ENCODE results near the gene WDSUB1.

WDSUB1 gene

GRCh38 chr2:159285929-159286708 lies at the start of gene WDSUB1:
WDSUB1 (minus strand) TSS chr2:159286703; CDS start chr2:159283069, 3,634 bp downstream.
- no peak for TF ChIP-seq CTCF (conservative IDR thresholded peaks at IDR 0.05; ENCODE audit: low read depth, low read length)
- peak; percentile 73 for DNase-seq (ENCODE audit: low read depth)
- peak within 1 kb of the TSS; percentile 89 for H3K4me3 ChIP-seq (ENCODE audit: low read depth, low read length)

- TF ChIP-seq CTCF (conservative IDR thresholded peaks at IDR 0.05; ENCODE audit: low read depth, low read length), result no peak
- DNase-seq (ENCODE audit: low read depth), result peak; percentile 71
- no peak overlapping the region for H3K4me3 ChIP-seq (ENCODE audit: low read depth, low read length)
Measured at GRCh38 chr2:159326569-159327255, 40.2 kb upstream of the WDSUB1 start.

GRCh38 chr2:159322419-159322818 lies 35.9 kb upstream of the WDSUB1 start:
- no peak for DNase-seq (ENCODE audit: low read depth)
- TF ChIP-seq CTCF (conservative IDR thresholded peaks at IDR 0.05; ENCODE audit: low read depth, low read length), result no peak
- no peak overlapping the region for H3K4me3 ChIP-seq (ENCODE audit: low read depth, low read length)

GRCh38 chr2:159317392-159318088 lies 31.0 kb upstream of the WDSUB1 start:
- no peak for DNase-seq (ENCODE audit: low read depth)
- H3K4me3 ChIP-seq (ENCODE audit: low read depth, low read length), result no peak overlapping the region
- no peak for TF ChIP-seq CTCF (conservative IDR thresholded peaks at IDR 0.05; ENCODE audit: low read depth, low read length)

- no peak for DNase-seq (ENCODE audit: low read depth)
- no peak for TF ChIP-seq CTCF (conservative IDR thresholded peaks at IDR 0.05; ENCODE audit: low read depth, low read length)
- no peak overlapping the region for H3K4me3 ChIP-seq (ENCODE audit: low read depth, low read length)
Measured at GRCh38 chr2:159307942-159308341, 21.4 kb upstream of the WDSUB1 start.

GRCh38 chr2:159300586-159300985 lies 14.1 kb upstream of the WDSUB1 start:
- no peak overlapping the region for H3K4me3 ChIP-seq (ENCODE audit: low read depth, low read length)
- TF ChIP-seq CTCF (conservative IDR thresholded peaks at IDR 0.05; ENCODE audit: low read depth, low read length), result no peak
- no peak for DNase-seq (ENCODE audit: low read depth)

Measured in choroid plexus epithelial cell (primary cell).